Lower leg skin (tissue), 3 donors: ENCODE measurements around the gene CHRM5.

Source experiments
- POLR2A ChIP-seq, 2 donors: fragments of 450-650 bp; IDR thresholded peaks; one replicate each; pipeline ENCODE4 v1.6.1; 2016 to 2017; ENCODE audit warnings: antibody characterized with exemption in 2 of 2, mild to moderate bottlenecking in 1 of 2, moderate library complexity in 1 of 2
- TF ChIP-seq, protein P1 (sequence below), 3 donors: fragments of 450-650 bp; IDR thresholded peaks; one replicate each; pipeline ENCODE4 v1.5.1; 2016; ENCODE audit warnings: antibody characterized with exemption in 3 of 3, mild to moderate bottlenecking in 3 of 3, moderate library complexity in 2 of 3

DNA sequence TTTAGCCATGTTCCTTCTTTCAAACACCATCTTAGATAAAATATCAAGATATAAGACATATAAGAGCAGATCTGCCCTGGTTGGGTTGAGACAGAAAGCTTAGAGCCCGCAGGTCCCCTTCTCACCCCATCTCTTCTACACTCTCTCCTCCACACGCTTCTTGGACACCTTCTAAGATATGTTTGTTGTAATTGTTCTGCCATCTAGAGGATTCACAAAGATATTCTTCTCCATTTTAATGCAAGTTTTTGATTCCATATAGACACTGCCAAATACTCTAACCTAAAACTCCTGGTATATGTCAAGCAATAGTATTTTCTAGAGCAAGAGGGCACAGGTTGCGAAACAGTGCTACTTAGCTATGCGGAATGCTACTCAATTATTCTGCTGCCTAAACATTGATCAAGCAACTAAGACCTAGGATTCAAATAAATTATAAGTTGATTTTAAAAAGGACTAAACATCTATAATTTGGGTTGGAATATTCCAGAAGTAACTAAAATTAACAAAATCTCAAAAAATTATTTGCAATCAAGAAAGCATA is 6.8 kb downstream of the CHRM5 start:
- no peak for TF ChIP-seq POLR2A (IDR thresholded peaks at IDR 0.05)
- TF ChIP-seq, protein P1, sequence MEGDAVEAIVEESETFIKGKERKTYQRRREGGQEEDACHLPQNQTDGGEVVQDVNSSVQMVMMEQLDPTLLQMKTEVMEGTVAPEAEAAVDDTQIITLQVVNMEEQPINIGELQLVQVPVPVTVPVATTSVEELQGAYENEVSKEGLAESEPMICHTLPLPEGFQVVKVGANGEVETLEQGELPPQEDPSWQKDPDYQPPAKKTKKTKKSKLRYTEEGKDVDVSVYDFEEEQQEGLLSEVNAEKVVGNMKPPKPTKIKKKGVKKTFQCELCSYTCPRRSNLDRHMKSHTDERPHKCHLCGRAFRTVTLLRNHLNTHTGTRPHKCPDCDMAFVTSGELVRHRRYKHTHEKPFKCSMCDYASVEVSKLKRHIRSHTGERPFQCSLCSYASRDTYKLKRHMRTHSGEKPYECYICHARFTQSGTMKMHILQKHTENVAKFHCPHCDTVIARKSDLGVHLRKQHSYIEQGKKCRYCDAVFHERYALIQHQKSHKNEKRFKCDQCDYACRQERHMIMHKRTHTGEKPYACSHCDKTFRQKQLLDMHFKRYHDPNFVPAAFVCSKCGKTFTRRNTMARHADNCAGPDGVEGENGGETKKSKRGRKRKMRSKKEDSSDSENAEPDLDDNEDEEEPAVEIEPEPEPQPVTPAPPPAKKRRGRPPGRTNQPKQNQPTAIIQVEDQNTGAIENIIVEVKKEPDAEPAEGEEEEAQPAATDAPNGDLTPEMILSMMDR (IDR thresholded peaks at IDR 0.05): no peak
